Activated T-cell treated with anti-CD3 and anti-CD28 coated beads, Interleukin-2, amount 50 U/mL, for 72 hours (primary cell): ENCODE data around the gene GGACT. TPM values are rescaled to one million over a fixed set of nuclear protein-coding genes. Genes with fewer than 3 reads are reported as not detected.
A peak's percentile ranks its signal among the peaks of the same experiment; 100 is the strongest.
"Not testable (repeated sequence)": the region's sequence is repeated elsewhere in the genome, so short reads cannot be mapped to it uniquely, and the experiment has no call there.

Experiments used
- ATAC-seq, 2 donors: fragments of 150-1000 bp; cut with Tn5 transposase; replicated peaks in 1 of 2; 2 replicates each; pipeline ENCODE4 v1.10.0; 2021; ENCODE audit warnings: moderate library complexity in 2 of 2, mild to moderate bottlenecking in 1 of 2
- DNase-seq, 2 donors: peaks; one replicate each; pipeline ENCODE4 v3.0.0; 2021 to 2022; ENCODE audit warnings: mixed read lengths in 1 of 2
- H3K27ac Mint-ChIP-seq: one replicate; pipeline ENCODE4 v1.8.0; 2022; ENCODE audit warnings: mild to moderate bottlenecking, moderate library complexity, mixed read lengths
- H3K27me3 Mint-ChIP-seq: one replicate; pipeline ENCODE4 v1.8.0; 2022; ENCODE audit warnings: low read depth, mixed read lengths
- H3K36me3 Mint-ChIP-seq, 2 donors: one replicate each; pipeline ENCODE4 v1.8.0; 2022; ENCODE audit warnings: mixed read lengths in 2 of 2, mild to moderate bottlenecking in 1 of 2; ENCODE audit not compliant: insufficient read depth in 2 of 2
- H3K4me1 Mint-ChIP-seq: one replicate; pipeline ENCODE4 v1.8.0; 2022; ENCODE audit warnings: low read depth, mixed read lengths
- H3K4me3 Mint-ChIP-seq, 2 donors: one replicate each; pipeline ENCODE4 v1.8.0; 2022; ENCODE audit warnings: mild to moderate bottlenecking in 2 of 2, mixed read lengths in 2 of 2, moderate library complexity in 2 of 2
- H3K9me3 Mint-ChIP-seq, 2 donors: one replicate each; pipeline ENCODE4 v1.8.0; 2022; ENCODE audit warnings: mixed read lengths in 2 of 2
- total RNA-seq, 2 donors: library from RNA; stranded (reverse); gene quantifications; one replicate each; pipeline ENCODE4 v1.2.3, GENCODE V29; 2022

Gene GGACT
- total RNA-seq, 2 donors from 2014 or later, result 9.5 to 15.4 TPM

DNA sequence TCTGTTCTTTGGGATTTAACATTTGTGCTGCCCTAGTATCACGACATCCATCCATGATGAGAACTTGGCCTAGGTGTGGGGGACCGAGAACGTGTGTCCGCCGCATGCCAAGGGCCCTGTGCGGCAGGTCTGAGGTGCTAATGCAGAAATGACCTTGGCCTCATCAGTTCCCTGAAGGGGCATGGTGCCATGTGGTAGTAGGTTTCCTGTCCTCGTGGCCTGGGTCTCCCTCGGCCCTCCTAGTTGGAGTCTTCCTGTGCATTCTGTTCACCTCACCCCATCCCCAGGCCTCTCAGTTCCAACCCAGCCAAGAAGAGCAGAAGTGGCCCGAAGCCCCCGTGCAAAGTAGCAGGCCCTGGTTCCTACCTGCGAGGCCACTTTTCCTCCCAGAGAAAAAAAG, 59.8 kb downstream of the GGACT start:
- DNase-seq (no peak), ATAC-seq (no peak)
- Mint-ChIP-seq H3K27ac (no peak overlapping the region), H3K9me3 (no peaks in the 10 kb centered on the region), H3K27me3 (no peaks in the 10 kb centered on the region), H3K36me3 (no peaks in the 10 kb centered on the region), H3K4me3 (no peak overlapping the region), H3K4me1 (no peaks in the 10 kb centered on the region)

DNA sequence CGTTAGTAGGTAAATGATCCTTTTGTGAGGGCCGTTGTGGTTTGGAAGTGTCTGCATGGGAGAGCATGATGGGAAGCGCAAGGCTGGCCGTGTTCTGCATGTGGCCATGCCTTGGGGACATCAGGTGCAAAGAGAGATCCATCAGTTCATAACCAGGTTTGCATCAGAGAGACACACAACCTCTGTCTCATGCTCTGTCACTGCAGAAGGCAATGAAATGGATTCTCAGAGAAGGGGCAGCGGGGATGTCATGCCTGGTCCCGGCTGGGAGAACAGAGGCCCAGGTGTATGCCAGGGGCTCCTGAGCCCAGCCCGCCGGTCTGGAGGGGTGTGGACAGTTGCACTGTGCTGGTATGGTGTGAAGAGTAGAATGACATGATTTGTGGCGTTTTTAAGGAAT, 60.2 kb downstream of the GGACT start:
- ATAC-seq, result no peak
- H3K9me3 Mint-ChIP-seq, result no peaks in the 10 kb centered on the region
- no peak overlapping the region for H3K27ac Mint-ChIP-seq
- H3K27me3 Mint-ChIP-seq, result no peaks in the 10 kb centered on the region
- H3K36me3 Mint-ChIP-seq, result no peaks in the 10 kb centered on the region
- DNase-seq, result no peak
- no peaks in the 10 kb centered on the region for H3K4me1 Mint-ChIP-seq
- no peak overlapping the region for H3K4me3 Mint-ChIP-seq

DNA sequence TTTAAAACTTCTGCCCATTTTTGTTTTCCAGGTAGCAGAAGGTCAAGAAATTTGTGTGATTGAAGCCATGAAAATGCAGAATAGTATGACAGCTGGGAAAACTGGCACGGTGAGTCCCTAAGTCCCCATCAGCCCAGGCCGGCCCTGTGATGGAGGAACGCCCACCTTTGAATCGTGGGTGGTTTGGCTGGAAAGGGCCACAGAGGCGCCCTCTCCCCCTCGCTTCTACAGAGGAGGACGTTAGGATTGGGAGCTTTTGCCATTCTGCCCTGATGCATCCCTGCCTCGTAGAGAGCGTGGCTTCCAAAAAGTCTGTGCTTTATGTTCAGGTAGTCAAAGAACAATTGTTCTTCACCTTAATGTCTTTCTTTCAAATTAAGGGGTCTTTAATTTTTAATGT, 60.9 kb downstream of the GGACT start:
- Mint-ChIP-seq H3K4me1 (no peaks in the 10 kb centered on the region), H3K9me3 (no peaks in the 10 kb centered on the region)

DNA sequence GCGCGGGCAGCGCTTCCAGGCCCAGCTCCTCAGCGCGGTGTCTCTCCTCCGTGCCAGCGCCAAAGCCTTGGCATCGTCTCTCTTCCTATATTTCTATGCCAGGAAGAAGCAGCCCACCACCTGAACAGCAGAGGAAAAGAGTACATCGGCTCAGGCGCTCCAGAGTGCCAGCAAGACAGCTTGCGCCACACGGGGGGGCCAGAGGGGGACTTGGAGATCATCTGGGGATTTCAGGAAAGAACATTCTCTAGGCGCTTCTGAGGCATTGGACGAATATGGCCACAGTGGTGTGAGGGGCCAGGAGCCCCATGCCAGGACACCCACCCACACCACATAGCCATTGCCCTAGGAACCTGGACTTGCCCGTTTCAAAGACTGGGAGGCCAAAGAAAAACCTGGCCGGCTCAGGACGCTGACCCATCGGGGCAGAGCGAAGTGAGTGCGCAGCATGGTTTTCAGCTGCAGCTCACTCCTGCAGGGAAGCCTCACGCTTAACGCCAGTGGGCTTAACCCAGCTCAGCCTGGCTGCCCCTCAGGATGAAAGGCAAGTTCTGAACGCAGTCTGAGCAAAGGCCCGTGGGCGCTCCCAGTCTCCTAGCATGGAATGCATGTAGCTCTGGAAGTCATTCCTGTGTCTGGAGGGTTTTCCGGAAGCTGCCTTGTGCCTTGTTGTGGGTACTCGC, 62.1 kb downstream of the GGACT start:
- no peak overlapping the region for H3K4me3 Mint-ChIP-seq
- no peak for DNase-seq
- no peaks in the 10 kb centered on the region for H3K9me3 Mint-ChIP-seq
- H3K4me1 Mint-ChIP-seq, result peaks cover 6% of the 10 kb centered on the region
- H3K36me3 Mint-ChIP-seq, result no peaks in the 10 kb centered on the region
- no peak overlapping the region for H3K27ac Mint-ChIP-seq
- H3K27me3 Mint-ChIP-seq, result no peaks in the 10 kb centered on the region
- no peak for ATAC-seq

More for the DNA sequence above, 60.9 kb downstream of the GGACT start:
- ATAC-seq (no peak), DNase-seq (no peak)
- Mint-ChIP-seq H3K36me3 (no peaks in the 10 kb centered on the region), H3K4me3 (no peak overlapping the region), H3K27me3 (no peaks in the 10 kb centered on the region), H3K27ac (no peak overlapping the region)

DNA sequence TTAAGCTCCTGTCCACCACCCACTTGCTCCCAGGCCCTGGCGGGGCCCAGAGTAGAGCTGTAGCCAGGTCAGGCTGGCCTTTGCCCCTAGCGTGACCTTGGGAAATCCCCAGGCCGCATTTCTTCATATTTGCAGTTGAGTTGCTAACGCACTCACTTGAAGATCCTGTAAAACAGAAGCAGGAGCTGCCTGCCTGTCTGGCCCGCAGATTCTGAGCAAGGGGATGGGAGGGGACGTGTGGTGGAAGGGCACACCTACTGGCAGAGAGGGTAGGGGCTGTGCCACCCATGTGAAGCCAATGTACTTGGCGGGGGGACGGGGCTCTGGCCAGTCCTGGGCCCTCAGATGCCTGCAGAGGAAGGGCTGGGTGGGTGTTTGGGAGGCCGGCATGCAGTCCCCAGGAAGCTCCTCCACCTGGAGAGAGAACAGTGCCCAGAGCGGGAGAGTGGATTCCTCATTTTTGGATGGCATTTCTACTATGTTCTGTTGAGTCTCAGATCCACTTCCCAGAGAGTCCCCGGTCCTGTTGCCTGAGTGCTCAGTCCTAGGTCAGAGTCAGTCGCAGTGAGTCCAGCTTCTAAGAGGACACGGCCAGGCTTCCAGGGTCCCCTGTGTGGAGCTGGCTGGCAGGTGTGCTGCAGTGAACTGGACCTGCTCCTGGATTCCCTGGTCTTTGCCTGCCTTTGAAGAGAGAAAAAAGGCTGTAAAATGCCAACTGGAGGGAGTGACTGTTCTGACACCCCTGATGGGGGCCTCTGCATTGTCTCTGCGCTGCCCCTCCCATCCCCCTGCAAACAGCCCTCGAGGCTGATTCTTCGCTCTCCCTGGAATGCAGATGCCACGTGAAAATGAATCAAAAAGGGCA, 62.9 kb downstream of the GGACT start:
- H3K36me3 Mint-ChIP-seq, result no peaks in the 10 kb centered on the region
- no peaks in the 10 kb centered on the region for H3K27me3 Mint-ChIP-seq
- H3K9me3 Mint-ChIP-seq, result no peaks in the 10 kb centered on the region
- H3K4me1 Mint-ChIP-seq, result peaks cover 8% of the 10 kb centered on the region
- DNase-seq, result no peak
- no peak for ATAC-seq
- H3K4me3 Mint-ChIP-seq, result no peak overlapping the region
- no peak overlapping the region for H3K27ac Mint-ChIP-seq

DNA sequence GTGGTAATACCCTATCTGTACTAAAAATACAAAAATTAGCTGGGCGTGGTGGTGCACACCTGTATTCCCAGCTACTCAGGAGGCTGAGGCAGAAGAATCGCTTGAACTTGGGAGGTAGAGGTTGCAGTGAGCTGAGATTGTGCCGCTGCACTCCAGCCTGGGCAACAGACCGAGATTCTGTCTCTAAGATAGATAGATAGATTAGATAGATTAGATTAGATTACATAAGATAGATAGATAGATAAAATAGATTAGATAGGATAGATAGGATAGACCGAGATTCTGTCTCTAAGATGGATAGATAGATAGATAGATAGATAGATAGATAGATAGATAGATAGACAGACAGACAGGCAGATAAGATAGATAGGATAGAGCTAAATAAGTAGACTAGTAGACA, 63.9 kb downstream of the GGACT start:
- not testable (repeated sequence) for H3K27ac Mint-ChIP-seq, H3K27me3 Mint-ChIP-seq, H3K9me3 Mint-ChIP-seq, H3K36me3 Mint-ChIP-seq, ATAC-seq, H3K4me1 Mint-ChIP-seq, DNase-seq, H3K4me3 Mint-ChIP-seq

DNA sequence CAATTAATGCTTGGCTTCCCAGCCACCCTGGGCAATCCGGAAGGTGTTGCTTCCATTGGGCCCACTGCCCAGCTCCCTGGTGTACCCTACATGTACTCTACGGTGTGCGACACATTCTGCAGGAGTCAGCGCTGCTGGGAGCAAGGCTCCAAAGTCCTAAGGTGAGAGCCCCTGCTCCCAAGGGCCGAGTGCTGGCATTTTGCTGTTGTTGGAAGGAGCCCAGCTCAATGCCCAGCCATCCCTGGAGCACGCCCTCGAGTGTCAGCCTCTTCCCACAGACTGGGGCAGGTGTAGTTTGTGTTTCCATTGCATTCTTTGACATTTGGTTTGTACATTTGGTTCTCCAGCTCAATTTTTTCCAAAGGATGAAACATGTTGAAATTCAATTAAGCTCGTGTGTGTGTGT, 64.6 kb downstream of the GGACT start:
- no peak overlapping the region for H3K4me3 Mint-ChIP-seq
- ATAC-seq, result no peak
- no peaks in the 10 kb centered on the region for H3K9me3 Mint-ChIP-seq
- no peaks in the 10 kb centered on the region for H3K36me3 Mint-ChIP-seq
- H3K4me1 Mint-ChIP-seq, result peaks cover 8% of the 10 kb centered on the region
- H3K27ac Mint-ChIP-seq, result no peak overlapping the region
- no peak for DNase-seq
- no peaks in the 10 kb centered on the region for H3K27me3 Mint-ChIP-seq

DNA sequence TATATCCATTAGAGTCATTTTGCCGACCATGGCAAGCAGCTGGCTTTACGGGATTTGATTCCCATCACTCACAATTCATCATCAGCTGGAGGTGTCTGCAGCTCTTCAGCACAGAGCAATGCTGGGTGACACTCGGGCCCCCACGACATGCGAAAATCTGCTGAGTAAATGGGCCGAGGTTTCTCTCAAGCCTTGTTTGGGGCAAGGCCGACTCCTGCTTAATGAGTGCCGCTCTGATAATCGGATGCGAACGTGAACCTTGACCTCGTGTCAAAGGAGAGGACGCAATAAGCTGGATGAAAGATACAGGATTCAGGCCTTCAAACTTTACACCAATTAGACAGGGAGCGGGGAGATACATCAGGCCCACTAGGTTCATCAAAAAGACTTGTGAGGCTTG, 65.2 kb downstream of the GGACT start:
- no peaks in the 10 kb centered on the region for H3K27me3 Mint-ChIP-seq
- ATAC-seq, result no peak
- H3K4me1 Mint-ChIP-seq, result peaks cover 8% of the 10 kb centered on the region

DNA sequence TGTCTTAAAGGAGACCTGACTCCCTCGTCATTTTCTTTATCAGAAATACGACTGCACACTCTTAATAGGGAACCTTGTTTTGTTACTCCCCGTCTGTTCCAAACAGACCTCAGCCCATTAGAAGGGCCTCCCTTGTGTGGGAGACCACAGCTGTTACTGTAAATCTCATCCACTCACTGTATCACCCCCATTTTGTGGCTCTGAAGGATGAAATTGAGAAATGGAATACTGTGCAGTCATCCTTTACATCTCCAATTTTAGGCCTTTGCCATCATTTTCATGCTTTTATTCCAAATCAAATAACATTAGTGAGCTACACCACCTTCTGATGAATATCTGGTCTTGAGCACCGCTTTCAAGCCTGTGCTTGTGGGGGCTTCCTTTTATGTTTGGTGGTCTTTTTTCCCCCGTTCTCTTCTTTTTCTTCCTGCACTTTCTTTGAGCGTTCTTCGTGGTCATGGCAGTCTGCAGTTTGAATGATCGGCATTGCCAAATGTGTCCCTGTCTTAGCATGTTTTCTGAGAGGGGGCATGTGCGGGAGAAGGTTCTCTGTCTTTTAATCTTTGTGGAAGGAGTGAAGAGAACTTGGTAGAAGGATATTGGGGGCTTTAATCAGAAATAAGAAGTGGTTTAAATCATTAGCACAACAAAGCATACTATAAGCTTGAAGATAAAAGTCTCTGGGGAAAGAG, 65.8 kb downstream of the GGACT start:
- H3K27ac Mint-ChIP-seq, result no peak overlapping the region
- no peak overlapping the region for H3K4me3 Mint-ChIP-seq
- H3K4me1 Mint-ChIP-seq, result peaks cover 10% of the 10 kb centered on the region
- DNase-seq (no peak), ATAC-seq (no peak)
- no peaks in the 10 kb centered on the region for H3K27me3 Mint-ChIP-seq
- H3K9me3 Mint-ChIP-seq, result no peaks in the 10 kb centered on the region
- H3K36me3 Mint-ChIP-seq, result no peaks in the 10 kb centered on the region

More for the DNA sequence above, 65.2 kb downstream of the GGACT start:
- DNase-seq, result no peak
- H3K4me3 Mint-ChIP-seq, result no peak overlapping the region
- H3K9me3 Mint-ChIP-seq, result no peaks in the 10 kb centered on the region
- no peaks in the 10 kb centered on the region for H3K36me3 Mint-ChIP-seq
- H3K27ac Mint-ChIP-seq, result no peak overlapping the region

DNA sequence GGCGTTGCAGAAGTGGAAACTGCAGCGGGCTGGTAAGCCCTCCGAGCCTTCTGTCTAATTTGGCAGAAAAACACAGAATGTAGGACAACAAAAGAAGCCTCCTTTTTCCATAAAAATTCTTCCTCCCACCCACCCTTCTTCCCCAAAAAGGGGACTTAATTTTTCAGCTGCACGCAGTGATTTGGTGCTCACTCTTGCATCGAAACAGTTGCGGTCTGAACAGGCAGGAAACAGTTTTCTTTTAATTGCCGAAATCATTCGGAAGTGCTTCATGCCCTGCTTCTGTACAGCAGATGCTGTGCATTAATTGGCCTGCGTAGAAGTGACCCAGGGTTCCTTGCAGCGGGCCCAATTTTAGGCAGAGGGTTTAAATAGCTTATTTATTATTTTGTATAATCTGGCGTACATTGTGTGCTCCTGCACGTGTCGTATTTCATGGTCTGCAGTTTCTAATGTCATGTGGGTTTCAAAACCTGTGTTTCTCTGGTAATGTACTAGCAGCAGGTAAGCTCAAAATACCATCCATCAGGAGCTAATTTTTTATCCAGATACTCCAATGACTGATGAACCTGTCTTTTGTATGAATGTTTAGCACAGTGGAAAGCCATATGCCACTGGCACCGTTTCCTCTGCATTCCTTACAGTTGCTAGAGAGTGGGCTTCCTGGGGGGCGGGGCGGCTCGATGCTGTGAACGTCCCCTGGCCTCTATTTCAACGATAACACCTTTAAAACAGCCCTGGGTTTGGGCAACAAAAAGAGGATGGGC, 66.6 kb downstream of the GGACT start:
- H3K27ac Mint-ChIP-seq, result no peak overlapping the region
- no peak for ATAC-seq
- H3K4me1 Mint-ChIP-seq, result peaks cover 16% of the 10 kb centered on the region
- DNase-seq, result no peak
- H3K4me3 Mint-ChIP-seq, result no peak overlapping the region
- no peaks in the 10 kb centered on the region for H3K36me3 Mint-ChIP-seq
- no peaks in the 10 kb centered on the region for H3K9me3 Mint-ChIP-seq
- no peaks in the 10 kb centered on the region for H3K27me3 Mint-ChIP-seq

DNA sequence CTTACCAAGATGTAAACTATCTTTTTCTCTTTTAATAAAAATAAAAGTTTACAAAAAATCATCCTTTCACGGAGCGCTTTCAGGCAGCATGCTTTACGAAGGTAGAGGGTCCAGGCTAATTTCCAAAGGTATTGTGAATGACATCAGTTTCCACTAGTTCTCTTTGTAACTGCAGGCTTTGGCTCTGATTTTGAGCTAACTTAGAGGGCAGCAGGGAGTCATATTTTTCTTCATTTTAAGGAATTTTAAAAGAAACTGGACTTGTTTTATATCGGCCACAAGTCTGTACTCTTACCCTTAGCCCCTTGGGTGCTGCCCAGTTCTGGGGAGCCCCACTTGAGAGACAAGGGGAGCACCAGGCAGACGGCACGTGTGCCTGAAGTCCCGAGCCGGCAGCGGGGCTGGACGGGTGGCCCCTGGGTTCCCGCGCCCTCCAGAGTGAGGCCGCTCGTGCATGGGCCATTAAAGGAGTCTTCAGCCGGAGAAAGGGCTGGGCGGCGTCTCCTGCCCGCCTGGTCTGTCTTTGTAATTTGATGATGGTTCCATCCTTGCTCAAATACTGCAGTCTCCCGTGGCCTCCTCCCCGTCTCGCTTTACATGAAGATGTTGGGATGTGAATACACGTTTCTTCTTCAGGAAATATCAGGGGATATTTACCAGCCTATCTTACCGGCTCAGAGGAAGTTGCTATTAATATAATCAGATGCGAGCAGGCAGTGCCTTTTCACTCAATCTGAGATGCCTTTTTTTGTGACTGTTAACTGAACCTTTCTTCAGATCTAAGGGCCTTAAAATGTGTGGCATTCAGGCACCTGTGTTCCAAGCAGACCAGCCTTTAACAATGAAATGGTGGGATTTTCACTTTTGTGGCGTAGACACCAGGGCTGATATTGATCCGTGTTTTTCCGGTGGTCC, 67.4 kb downstream of the GGACT start:
- H3K4me1 Mint-ChIP-seq, result peaks cover 16% of the 10 kb centered on the region
- no peaks in the 10 kb centered on the region for H3K9me3 Mint-ChIP-seq
- H3K4me3 Mint-ChIP-seq, result peak overlapping the region; percentile 5 to 25
- H3K27me3 Mint-ChIP-seq, result no peaks in the 10 kb centered on the region
- no peak overlapping the region for H3K27ac Mint-ChIP-seq
- ATAC-seq (no peak), DNase-seq (no peak)
- H3K36me3 Mint-ChIP-seq, result no peaks in the 10 kb centered on the region

DNA sequence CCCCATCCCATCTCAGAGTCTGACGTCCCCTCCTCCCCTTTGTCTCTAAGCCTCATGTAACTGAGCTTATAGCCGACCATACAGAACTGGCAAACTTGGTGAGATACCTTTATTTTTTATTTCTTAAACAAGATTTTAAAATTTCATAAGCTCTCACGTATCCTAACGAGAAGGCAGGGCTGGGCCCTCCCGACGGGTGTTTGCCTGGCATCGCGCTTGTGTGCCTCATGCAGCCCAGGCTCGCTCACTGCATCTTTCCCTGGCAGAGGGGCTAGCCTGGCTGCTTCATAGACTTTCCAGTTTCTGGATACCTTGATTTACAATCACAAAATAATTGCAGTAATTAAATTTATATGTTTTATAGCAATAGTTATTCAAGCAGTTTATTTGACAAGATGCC, 69.0 kb downstream of the GGACT start:
- H3K9me3 Mint-ChIP-seq, result no peaks in the 10 kb centered on the region
- H3K4me3 Mint-ChIP-seq, result no peak overlapping the region
- peaks cover 2% of the 10 kb centered on the region for H3K27me3 Mint-ChIP-seq
- H3K36me3 Mint-ChIP-seq, result no peaks in the 10 kb centered on the region
- peaks cover 16% of the 10 kb centered on the region for H3K4me1 Mint-ChIP-seq
- H3K27ac Mint-ChIP-seq, result no peak overlapping the region
- DNase-seq (no peak), ATAC-seq (no peak)
